ENCODE data around the gene RBMS3.
"Not testable (repeated sequence)": the region's sequence is repeated elsewhere in the genome, so short reads cannot be mapped to it uniquely, and the experiment has no call there.

The RBMS3 gene

DNA sequence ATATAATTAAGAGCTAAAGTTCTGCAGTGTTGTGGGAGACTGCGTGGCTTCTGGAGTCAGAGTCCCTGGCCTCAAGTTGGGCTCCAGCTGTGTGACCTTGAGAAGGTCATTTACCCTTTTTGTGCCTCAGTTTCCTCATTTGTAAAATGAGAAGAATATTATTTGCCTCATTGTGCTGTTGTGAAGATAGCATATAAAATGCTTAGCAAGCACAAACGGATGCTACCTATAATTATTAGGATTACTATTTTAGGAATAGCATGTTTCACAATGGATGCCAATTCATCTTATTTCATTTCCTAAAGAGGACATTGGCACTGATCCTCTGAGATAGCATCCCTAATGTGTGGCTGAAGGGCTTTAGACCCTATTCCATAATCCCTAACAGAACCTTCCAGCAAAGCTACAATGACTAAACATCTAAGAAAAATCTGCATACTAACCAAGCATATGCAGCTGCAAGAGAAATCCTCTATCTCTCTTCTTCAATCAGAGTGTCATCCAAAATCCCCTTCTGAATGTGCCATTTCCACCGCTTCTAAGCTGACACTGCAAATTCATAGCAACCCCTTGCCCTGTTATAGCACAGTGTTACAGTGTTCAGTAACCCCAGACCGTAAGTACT, 148.3 kb downstream of the RBMS3 start:
- no peak for DNase-seq (ENCODE audit: low read depth in 2 of 2)

DNA sequence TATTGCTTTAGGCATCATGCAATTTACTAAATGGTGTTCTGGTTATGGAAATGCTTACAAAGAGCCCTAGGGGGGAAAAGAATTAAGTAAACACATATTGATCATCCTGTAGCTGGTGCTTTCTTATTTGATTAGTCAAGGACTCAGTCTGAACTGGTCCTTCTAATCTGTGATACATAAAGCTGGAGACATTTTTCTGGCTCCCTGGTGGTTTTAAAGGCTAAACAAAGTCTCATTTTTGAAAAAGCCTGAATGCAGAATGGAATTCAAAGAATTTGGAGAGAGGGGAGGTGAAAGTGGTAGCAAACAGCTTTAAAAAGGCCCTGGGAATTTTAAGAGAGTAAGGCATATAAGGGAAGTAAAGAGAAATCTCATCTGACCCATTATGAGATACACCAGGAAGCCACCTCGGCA, 149.7 kb downstream of the RBMS3 start:
- no peak for DNase-seq (ENCODE audit: low read depth in 2 of 2)

DNA sequence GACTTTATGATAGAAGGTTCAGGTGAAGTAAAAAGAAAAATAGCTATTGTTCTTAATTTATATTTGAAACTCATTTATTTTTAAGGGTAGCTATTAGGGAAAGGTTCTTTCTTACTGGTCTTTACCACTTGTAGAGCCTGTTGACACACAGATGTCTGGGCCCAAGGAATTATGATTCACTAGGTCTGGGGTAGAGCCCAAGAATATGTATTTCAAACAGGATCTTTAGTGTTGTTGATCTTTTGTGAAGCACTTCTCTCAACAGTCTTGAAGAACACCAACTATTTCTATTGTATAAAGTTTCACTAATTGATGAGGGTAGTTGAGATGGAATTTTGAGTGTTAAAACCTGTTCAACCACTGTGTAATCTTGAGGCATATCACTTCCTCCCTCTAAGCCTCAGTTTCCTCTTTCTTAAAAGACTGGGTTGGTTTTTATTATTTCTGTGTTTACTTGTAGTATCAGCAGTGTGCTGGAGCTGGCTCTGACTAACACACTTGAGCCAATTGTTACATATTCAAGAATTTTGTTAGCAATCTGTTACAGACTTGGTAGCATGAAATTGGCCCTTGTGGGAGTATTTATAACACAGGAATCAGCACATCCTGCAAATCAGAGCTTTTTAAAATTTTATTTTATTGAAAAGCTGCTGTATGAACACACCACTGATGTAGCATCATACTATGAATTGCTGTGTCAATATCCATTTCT, 155.9 kb downstream of the RBMS3 start:
- no peak for DNase-seq (ENCODE audit: low read depth in 2 of 2)

DNA sequence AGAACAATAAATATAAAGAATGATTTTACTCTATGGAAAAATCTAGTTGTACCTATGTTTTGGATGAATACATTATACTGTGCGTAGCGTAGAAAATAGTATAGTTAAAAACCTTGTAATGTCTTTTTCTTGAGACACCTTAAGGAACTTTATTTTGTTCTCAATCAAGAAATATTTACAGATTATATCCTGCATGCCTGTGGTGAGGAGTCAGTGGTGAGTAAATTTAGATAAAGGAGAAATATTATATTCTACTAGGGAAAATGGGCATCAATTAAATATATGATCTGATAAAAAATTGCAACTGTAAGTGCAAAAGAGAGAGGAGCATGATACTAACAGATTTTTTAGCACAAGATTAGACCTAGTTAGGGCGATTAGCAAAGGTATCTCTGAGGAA, 157.7 kb downstream of the RBMS3 start:
- DNase-seq (ENCODE audit: low read depth in 2 of 2): no peak

DNA sequence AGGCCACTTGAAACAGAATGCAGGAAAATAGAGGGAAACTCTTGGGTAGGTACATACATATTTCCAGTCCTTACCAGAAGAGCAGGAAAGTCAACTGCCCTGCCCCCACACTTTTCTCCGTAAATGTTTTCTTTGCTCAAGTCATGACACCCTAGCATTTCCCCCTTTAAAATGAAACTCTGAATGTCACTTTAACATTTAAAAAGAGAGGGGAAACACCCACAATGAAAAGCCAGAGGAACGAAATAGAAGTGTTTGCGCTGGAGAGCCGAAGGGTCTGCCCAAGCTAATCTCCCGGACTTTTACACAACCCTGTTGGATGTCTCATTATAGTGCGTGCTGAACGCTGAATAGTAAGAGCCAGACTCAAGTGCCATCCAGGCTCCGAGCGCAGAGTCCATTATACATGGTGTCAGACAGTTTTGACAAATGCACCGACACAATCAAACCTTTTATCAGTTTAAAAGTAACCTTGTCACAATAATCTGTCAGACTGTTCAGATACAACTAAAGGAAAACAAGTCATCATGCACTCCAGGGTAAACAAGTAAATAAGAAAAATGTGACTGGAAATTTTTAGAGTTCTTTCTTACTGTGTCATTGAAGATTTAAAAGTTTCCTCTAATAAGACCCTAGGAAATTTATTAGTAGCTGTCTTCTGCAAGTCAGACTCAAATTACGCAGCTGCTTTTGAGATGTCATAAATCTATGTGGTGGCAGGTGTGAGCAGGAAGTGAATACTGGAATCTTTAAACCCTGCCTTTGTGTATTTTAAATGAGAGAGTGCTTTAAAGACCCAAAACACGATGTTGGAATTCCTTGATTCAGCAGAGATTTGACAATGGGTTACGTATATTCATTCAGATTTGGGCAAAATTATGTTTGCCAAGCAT, 159.8 kb downstream of the RBMS3 start:
- no peak for DNase-seq (ENCODE audit: low read depth in 2 of 2)

DNA sequence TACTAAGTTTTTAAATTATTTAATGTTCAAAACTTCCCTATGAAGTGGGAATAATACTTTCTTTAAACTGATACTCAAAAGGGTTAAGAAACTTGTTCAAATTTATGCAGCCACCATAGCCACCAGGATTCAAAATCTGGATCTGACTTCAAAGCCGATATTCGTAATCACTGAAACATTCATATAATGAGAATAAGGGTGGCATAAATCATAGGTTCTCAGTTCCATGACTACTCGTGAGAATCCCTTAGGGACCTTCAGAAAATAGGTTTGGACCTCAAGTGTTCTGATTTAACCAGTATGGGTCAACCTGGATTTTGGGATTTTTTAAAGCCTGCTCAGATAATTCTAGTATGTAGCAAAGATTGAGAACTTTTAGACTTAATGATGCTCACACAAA, 160.6 kb downstream of the RBMS3 start:
- DNase-seq (ENCODE audit: low read depth in 2 of 2): no peak

DNA sequence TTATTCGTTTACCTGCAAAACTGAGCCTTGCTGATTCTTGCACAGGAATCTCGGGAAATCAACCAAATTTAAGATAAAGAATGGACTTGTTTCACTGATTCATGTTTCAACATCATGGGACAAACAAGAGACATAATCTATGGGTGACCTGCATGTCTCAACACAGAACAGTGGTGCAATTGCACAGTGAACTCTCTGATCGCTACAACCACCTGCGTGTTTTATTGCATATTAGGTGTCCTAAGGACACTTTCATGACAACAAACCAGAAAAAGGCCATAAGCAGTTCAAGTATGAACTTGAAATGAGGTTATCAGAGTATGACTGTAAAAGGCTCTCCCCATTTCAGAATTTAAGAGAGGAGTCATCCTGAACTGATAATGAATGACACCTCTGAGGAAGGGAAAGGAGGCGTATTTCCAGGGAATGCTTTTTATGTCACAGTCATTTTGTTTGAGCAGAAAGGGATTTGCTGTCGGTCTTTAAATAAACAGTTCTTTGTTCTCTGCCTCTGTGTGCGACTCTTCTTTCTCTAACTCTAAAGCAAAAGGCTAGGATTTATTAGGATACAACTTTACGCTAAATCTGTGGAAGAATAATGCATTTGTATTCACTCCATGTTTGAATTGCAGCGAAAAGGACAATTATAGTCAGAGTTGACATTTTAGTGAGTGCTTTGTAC, 167.2 kb downstream of the RBMS3 start:
- DNase-seq (ENCODE audit: low read depth in 2 of 2): no peak

DNA sequence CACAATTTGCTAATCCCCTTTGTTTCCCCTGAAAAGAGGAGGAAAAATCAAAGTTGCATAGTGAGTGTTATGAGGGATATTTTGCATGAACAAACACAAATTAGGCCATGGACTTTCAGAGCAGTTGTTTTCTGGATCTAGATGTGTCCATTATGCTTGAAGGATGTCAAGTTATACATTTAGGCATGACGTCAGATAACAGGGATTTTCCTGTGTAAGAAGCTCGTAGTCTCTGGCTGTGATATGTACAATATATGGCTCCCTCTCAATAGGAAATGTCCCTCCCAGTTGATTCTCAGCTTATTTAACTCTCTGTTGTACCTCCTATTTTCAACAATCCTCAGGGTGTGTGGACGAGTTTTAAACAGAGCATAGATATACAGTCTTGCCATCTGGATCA, 171.0 kb downstream of the RBMS3 start:
- no peak for DNase-seq (ENCODE audit: low read depth in 2 of 2)

DNA sequence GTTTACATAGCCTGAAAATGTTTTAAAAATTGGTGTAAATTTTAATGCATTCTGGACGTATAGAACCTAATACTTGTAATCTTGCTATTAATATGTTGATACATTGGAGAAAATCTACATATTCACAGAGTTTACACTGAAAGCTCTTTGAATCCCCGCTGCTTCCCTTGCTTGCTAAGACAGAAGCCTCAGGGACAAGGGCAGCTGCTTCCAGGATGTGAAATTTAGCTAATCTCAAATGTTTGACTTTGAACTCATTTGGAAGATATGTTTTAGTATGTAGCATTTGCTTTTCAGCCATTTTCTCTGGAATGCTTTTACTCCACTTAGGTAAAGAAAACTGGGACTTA, 172.0 kb downstream of the RBMS3 start:
- DNase-seq (ENCODE audit: low read depth in 2 of 2): no peak

DNA sequence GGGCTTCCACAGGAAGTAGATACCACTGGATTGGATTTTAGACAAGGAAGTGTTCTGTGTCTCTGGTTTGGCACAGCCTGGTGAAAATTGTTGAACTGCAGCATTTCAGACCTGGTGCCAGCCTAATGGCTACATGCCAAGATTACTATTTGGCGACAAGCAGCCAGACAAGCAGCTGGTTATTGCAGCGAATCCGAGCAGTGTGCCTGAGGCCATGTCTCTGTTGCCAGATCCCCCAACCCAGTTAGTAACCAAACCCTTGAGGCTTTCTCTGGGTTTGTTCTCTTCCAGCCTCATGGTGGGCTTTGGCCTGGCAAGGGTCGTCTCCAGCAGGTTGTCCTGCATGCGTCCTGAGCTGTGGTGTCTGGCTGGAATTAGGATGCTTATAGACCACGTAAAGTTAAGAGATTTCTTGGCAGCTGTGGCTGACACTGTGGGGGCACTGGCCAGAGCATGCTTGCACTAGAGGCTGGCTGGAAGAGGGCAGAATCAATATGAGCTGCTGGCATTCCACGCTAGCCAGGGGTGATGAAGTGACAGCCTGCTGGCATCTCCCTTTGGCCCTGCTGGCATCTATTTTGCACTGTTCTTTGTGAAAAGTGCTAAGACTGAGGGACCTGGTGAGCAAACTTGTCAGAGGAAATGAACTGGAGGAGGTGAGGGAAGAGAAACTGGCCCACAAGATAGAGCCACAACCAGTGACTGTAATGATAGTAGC, 172.6 kb downstream of the RBMS3 start:
- DNase-seq (ENCODE audit: low read depth in 2 of 2): no peak

DNA sequence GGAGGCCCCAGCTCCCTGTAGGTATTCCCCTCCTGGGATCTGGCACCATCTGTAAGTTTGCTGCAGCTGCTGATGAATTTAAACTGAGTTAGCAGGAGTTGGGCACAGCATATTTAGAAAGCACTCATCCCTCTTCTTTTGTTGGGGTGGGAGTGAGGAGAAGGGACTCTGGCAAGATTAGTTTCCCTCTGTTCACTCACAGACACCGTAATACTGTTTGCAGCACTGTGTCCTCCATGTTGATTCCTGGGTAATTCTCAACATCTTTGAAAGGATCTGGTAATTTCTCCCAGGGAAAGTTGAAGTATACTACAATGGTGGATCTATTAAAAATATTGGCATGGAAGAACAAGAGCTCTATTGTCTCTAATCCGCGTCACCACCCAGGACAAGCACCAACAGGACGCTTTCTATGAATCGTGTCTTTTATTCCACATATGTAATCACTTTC, 173.3 kb downstream of the RBMS3 start:
- no peak for DNase-seq (ENCODE audit: low read depth in 2 of 2)

DNA sequence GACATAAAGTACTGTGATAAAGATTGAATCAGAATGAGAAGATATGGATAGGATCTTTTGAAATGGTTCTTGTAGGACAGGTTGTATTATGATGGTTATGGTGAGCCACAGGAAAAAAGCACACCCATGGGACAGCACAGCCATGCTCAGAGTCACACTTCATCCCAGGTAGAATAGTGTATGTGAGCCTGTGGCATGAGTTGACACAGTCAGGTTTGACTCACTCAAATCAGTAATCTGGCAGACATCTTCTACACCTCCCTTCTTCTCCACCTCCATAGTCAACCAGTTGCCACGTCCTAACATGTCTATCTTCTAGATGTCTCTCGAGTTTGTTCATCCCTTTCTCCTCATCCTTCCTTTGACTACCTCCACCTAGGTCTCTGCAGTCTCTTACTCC, 176.0 kb downstream of the RBMS3 start:
- no peak for DNase-seq (ENCODE audit: low read depth in 2 of 2)

DNA sequence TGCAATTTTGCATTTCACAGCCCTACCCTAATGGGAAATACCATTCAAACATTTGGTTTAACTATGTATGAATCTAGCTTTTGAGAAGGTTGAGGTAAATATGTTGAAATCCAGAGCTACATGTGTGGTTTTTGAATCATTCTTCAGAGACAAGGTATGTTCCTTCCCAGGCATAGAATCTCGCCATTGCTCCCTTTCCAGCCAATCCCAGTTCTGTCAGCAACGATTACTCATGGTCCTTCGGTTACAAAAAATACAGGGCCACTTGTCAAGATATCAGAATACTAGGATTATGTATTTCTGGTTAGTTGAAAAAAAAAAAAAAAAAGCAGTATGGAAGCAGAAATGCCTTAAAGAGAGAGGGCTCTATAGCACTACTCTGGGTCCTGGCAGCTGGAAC, 182.4 kb downstream of the RBMS3 start:
- no peak for DNase-seq (ENCODE audit: low read depth in 2 of 2)

DNA sequence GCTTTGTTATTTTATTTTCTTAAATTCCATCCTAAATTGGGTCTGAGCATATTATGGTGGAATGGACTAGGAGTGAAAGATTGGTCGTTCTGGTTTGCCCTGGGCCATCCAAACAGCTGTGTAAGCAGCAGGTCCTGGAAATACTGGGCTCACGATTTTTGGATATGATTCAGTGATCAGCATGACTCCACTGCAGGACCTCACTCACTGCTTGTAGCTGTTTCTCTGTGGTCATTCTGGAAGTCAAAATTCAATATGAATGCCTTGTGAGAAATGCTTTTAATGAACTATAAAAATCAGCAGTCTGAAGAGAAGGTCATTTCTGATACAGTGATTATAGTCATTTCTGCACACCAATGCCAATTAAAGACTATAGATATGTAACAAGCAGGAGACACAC, 185.0 kb downstream of the RBMS3 start:
- no peak for DNase-seq (ENCODE audit: low read depth in 2 of 2)

DNA sequence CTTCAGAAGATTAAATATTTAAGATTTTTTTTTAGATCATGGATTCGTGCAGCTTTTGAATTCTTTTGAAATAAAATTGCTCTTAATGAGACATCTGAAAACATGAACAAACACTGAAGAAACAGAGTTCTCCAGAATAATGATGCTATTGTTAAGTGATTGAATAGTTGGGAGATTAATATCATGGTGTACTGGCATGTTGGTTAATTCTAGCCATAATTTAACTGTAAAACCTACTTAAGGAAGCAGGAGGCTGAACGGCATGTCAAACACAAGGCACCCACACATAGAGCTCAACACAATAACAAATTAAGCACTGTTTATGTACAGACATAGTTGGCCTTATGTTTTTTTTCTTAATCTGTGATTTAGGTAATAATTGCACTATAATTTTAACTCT, 185.6 kb downstream of the RBMS3 start:
- DNase-seq (ENCODE audit: low read depth in 2 of 2): no peak

DNA sequence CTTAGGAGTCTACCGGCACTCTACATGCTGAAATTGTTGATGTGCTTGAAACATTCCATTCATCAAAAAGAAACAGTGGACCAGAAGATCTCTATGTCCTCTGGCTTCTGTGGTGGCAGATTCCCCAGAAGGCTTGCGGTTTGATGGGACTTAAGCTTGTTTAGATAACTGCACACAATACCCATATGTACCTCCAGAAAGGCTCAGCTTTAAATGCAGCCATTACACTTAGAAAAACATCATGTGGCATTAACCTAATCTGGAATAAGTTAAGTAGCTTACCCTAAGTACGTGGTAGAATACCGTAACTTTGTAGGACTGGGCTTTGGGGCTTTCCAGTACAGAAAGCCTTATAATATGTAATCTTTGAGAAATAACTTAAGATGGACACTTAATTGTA, 187.3 kb downstream of the RBMS3 start:
- no peak for DNase-seq (ENCODE audit: low read depth in 2 of 2)

DNA sequence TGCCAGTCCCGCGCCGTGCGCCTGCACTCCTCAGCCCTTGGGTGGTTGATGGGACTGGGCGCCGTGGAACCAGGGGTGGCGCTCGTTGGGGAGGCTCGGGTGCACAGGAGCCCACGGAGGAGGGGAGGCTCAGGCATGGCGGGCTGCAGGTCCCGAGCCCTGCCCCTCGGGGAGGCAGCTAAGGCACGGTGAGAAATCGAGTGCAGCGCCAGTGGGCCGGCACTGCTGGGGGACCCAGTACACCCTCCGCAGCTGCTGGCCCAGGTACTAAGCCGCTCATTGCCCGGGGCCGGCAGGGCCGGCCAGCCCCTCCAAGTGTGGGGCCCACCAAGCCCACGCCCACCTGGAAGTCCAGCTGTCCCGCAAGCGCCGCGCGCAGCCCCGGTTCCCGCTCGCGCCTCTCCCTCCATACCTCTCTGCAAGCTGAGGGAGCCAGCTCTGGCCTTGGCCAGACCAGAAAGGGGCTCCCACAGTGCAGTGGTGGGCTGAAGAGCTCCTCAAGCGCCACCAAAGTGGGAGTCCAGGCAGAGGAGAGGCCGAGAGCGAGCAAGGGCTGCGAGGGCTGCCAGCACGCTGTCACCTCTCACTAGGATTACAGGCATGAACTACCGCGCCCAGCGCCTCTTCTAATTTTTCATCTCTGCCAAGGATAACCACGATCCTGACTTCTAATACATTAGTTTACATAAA, 192.8 kb downstream of the RBMS3 start:
- not testable (repeated sequence) for DNase-seq (ENCODE audit: low read depth in 2 of 2)

DNA sequence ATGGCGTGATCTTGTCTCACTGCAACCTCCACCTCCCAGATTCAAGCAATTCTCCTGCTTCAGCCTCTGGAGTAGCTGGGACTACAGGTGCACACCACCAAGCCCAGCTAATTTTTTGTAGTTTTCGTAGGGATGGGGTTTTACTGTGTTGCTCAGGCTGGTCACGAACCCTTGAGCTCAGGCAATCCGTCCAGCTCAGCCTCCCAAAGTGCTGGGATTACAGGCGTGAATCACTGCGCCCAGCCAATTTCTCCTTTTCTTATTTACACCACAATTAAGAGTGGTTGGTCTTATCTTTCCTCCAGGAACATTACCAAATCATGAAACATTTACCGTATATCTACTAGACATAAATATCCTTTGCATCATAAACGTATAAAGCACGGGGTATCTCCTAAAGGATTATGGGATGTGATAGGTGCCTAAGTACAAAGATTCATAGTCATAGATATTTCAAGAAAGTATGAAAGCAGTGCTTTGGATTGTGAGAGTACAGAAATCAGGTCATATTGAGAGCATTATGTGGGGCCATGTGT, 194.5 kb downstream of the RBMS3 start:
- DNase-seq (ENCODE audit: low read depth in 2 of 2): no peak

DNA sequence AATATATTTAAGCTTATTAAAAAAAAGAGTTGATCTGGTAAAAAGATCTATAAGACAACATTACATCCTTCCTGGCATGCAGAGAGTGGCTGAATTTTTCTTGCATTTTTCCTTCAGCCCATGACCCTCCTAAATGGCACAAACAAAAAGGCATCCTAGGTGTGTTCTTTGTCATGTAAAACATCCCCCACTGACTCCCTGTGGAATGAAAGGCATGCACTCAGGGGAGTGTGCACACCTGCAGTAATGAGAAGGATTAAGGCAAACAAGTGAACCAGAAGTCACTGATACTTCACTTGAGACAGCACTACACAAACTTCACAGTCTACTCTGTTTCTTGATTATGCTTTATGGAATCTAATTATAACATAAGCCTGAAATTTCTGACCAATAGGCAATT, 195.0 kb downstream of the RBMS3 start:
- DNase-seq (ENCODE audit: low read depth in 2 of 2): no peak

DNA sequence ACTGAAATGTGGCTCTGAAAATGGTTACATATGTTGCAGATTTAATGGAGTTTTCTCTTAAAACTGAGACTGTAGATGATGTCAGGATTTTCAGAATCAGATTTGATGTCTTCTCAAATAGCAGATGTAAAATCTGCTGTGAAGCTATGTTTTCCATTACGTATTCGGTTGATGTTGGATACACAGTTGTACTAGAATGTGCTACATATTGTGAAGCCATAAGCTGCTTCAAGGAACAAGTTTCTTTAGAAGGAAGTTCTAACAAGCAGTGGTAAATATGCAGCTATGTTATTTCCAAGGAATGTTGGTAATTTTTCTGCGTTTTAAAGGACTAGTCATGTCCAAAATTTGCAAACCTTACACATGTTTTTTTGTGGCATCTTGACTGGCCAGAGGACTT, 197.7 kb downstream of the RBMS3 start:
- DNase-seq (ENCODE audit: low read depth in 2 of 2): no peak

DNA sequence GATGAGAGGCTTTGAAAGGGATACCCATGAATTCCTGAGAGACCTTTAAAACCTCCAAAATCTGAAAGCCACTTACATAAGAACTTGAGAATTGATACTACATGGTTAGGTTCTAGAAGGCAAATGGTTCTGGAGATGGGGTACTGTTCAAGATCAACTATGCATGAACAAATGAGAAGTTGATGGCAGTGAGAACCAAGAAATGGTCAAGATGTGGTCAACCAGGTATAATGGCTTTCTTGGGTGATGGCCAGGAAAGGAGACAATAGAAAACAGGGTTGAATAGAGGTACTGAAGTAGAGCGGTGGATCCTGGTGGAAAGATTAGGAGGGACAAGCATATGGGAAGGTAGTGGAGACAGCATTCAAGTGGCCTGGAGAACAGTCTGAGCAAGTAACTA, 200.4 kb downstream of the RBMS3 start:
- no peak for DNase-seq (ENCODE audit: low read depth in 2 of 2)

Measured in stimulated activated CD4-positive, alpha-beta T cell treated with anti-CD3 and anti-CD28 coated beads, Interleukin-12 subunit alpha, Interleukin-12 subunit beta, amount 100 ng/mL, for 24 hours (primary cell).